Measurements from ENCODE around the gene PDZD8. TPM values are rescaled to one million over a fixed set of nuclear protein-coding genes. Genes with fewer than 3 reads are reported as not detected.

Gene PDZD8
- total and polyA plus RNA-seq, 2 donors (not counting 3 experiments of a cell fraction or from before 2014, with no cell fraction given): 5.9 to 22.6 TPM

DNA sequence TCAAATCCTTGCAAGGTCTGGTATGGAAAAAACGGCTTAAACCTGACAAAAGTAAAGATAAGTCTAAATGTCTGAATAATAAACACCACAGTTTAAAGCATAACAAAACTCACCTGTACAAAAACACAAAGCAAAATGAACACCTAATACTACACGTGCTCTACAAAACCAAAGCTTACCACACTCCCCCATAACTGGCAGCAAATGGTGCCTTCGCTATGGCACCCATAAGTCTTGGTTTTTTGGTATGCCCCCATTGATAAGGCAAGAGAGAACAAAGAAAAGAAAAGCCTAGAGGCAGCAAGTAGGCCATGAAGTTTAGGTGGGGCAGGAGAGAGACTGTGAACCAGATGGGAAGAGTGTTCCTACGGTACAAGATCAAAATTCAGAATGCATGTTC lies 34.2 kb downstream of the PDZD8 start:
- BruUV-seq (replicated peaks): no TSS peak
- ChIA-PET CTCF (no interaction called here), POLR2A (no interaction called here)
- TF ChIP-seq POLR2A (IDR thresholded peaks at IDR 0.05; ENCODE audit: low read depth, low read length) (no peak), POLR2AphosphoS5 (IDR thresholded peaks at IDR 0.05; ENCODE audit: insufficient read depth, low read depth, low read length) (no peak), EZH2 (IDR thresholded peaks at IDR 0.05; ENCODE audit: borderline replicate concordance, low read depth, low read length, severe bottlenecking) (no peak), FOS (IDR thresholded peaks at IDR 0.05; ENCODE audit: borderline replicate concordance, insufficient read depth, low read length) (no peak), MYC (IDR thresholded peaks at IDR 0.05; ENCODE audit: low read depth, low read length) (no peak), JUN (IDR thresholded peaks at IDR 0.05; ENCODE audit: borderline replicate concordance, insufficient read depth, insufficient read length, low read depth) (no peak), GATA2 (IDR thresholded peaks at IDR 0.05; ENCODE audit: insufficient read depth, insufficient read length, low read depth, low read length) (no peak)
- TF ChIP-seq, protein P1, sequence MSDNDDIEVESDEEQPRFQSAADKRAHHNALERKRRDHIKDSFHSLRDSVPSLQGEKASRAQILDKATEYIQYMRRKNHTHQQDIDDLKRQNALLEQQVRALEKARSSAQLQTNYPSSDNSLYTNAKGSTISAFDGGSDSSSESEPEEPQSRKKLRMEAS (IDR thresholded peaks at IDR 0.05; ENCODE audit: insufficient read depth, insufficient read length): no peak
- TF ChIP-seq, protein P2, sequence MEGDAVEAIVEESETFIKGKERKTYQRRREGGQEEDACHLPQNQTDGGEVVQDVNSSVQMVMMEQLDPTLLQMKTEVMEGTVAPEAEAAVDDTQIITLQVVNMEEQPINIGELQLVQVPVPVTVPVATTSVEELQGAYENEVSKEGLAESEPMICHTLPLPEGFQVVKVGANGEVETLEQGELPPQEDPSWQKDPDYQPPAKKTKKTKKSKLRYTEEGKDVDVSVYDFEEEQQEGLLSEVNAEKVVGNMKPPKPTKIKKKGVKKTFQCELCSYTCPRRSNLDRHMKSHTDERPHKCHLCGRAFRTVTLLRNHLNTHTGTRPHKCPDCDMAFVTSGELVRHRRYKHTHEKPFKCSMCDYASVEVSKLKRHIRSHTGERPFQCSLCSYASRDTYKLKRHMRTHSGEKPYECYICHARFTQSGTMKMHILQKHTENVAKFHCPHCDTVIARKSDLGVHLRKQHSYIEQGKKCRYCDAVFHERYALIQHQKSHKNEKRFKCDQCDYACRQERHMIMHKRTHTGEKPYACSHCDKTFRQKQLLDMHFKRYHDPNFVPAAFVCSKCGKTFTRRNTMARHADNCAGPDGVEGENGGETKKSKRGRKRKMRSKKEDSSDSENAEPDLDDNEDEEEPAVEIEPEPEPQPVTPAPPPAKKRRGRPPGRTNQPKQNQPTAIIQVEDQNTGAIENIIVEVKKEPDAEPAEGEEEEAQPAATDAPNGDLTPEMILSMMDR (IDR thresholded peaks at IDR 0.05; ENCODE audit: extremely low read depth in 1 of 2, insufficient read depth in 1 of 2, low read depth in 1 of 2, low read length in 2 of 2): no peak
- Histone ChIP-seq H3K27me3 (ENCODE audit: control insufficient read depth in 2 of 2, insufficient read depth in 2 of 2, low read length in 2 of 2) (no peaks in the 10 kb centered on the region), H4K20me1 (replicated peaks; ENCODE audit: control insufficient read depth, extremely low read depth, insufficient read depth, low read length) (no peaks in the 10 kb centered on the region), H3K4me2 (ENCODE audit: insufficient read depth, low read length) (no peak overlapping the region), H3K4me3 (replicated peaks in 1 of 3; ENCODE audit: insufficient read depth in 1 of 3, low read depth in 1 of 3, low read length in 3 of 3) (no peak overlapping the region), H3K9me3 (replicated peaks; ENCODE audit: control insufficient read depth, insufficient read depth, low read length) (no peaks in the 10 kb centered on the region), H2AFZ (ENCODE audit: low read depth, low read length) (no peak overlapping the region), H3K9me1 (replicated peaks; ENCODE audit: control insufficient read depth, extremely low read depth, insufficient read depth, low read length) (no peaks in the 10 kb centered on the region), H3K9ac (replicated peaks; ENCODE audit: extremely low read depth, insufficient read depth, low read length) (no peak overlapping the region), H3K4me1 (ENCODE audit: control insufficient read depth, extremely low read depth, insufficient read depth, low read length) (no peaks in the 10 kb centered on the region), H3K36me3 (ENCODE audit: control insufficient read depth in 2 of 2, extremely low read depth in 1 of 2, insufficient read depth in 2 of 2, low read length in 2 of 2) (no peaks in the 10 kb centered on the region), H3K79me2 (ENCODE audit: control insufficient read depth, insufficient read depth, low read length) (peaks cover 33% of the 10 kb centered on the region), H3K27ac (ENCODE audit: insufficient read depth, low read depth, low read length) (no peak overlapping the region)
- dilution Hi-C loops (cut with MboI; ENCODE audit: extremely low pct_ligation_motif_present, low sequenced_read_pairs) (no loop called here), intact Hi-C loops (cut with micrococcal nuclease) (no loop called here)
- no peak for FAIRE-seq
- DNase-seq (ENCODE audit: low read depth, low spot score): no peak
